Ishikawa (cell line): ENCODE measurements around the gene TAF11L13.
"Not testable (repeated sequence)": the region's sequence is repeated elsewhere in the genome, so short reads cannot be mapped to it uniquely, and the experiment has no call there.

Experiments
- EGR1 ChIP-seq: IDR thresholded peaks from 2 replicates; pipeline ENCODE4 v1.6.1; 2012
- EP300 ChIP-seq: IDR thresholded peaks from 2 replicates; pipeline ENCODE4 v1.6.1; 2012; ENCODE audit warnings: borderline replicate concordance
- FOXM1 ChIP-seq: IDR thresholded peaks from 2 replicates; pipeline ENCODE4 v1.6.1; 2012; ENCODE audit warnings: low read depth, borderline replicate concordance
- MAX ChIP-seq: IDR thresholded peaks from 2 replicates; pipeline ENCODE4 v1.6.1; 2012
- REST ChIP-seq: IDR thresholded peaks from 2 replicates; pipeline ENCODE4 v1.6.1; 2012; ENCODE audit warnings: low read depth, mild to moderate bottlenecking
- TAF1 ChIP-seq: IDR thresholded peaks from 2 replicates; pipeline ENCODE4 v1.6.1; 2012; ENCODE audit warnings: low read depth, mild to moderate bottlenecking

GRCh38 chr5:17585658-17586057 is 46.2 kb upstream of the TAF11L13 start, which contains the start of gene TAF11L7:
- not testable (repeated sequence) for TF ChIP-seq EGR1, EP300, REST, TAF1, FOXM1, MAX
